Stimulated activated CD4-positive, alpha-beta T cell treated with anti-CD3 and anti-CD28 coated beads, Interleukin-15, amount 100 ng/mL, for 1 hour (primary cell): ENCODE data around the gene REXO1.

Experiments
- DNase-seq, 2 donors: peaks; one replicate each; pipeline ENCODE4 v3.0.0-alpha.2; 2020; ENCODE audit warnings: low read depth in 1 of 2, low spot score in 1 of 2

REXO1 gene

GRCh38 chr19:1791879-1792278, 56.4 kb downstream of the REXO1 start:
- no peak for DNase-seq

GRCh38 chr19:1790054-1790792, 58.1 kb downstream of the REXO1 start:
- DNase-seq = no peak

GRCh38 chr19:1789261-1790041, 58.8 kb downstream of the REXO1 start:
- no peak for DNase-seq

GRCh38 chr19:1787116-1787515, 61.2 kb downstream of the REXO1 start:
- no peak for DNase-seq

- no peak for DNase-seq
Observed at GRCh38 chr19:1786668-1787067, 61.6 kb downstream of the REXO1 start.

GRCh38 chr19:1785310-1785709, 63.0 kb downstream of the REXO1 start:
- DNase-seq = no peak

- no peak for DNase-seq
Observed at GRCh38 chr19:1783874-1784273, 64.4 kb downstream of the REXO1 start.

- no peak for DNase-seq
Observed at GRCh38 chr19:1783354-1783753, 64.9 kb downstream of the REXO1 start.

- no peak for DNase-seq
Observed at GRCh38 chr19:1782521-1782920, 65.8 kb downstream of the REXO1 start.

- DNase-seq = no peak
Observed at GRCh38 chr19:1780272-1780958, 67.9 kb downstream of the REXO1 start.

- no peak for DNase-seq
Observed at GRCh38 chr19:1779574-1779973, 68.7 kb downstream of the REXO1 start.

GRCh38 chr19:1777149-1777548, 71.1 kb downstream of the REXO1 start:
- DNase-seq = no peak

GRCh38 chr19:1776606-1777147, 71.6 kb downstream of the REXO1 start:
- no peak for DNase-seq

GRCh38 chr19:1775951-1776605, 72.2 kb downstream of the REXO1 start:
- DNase-seq = no peak

GRCh38 chr19:1774989-1775772, 73.1 kb downstream of the REXO1 start:
- DNase-seq = no peak

GRCh38 chr19:1773184-1773583, 75.1 kb downstream of the REXO1 start:
- no peak for DNase-seq

GRCh38 chr19:1770866-1771576, 77.3 kb downstream of the REXO1 start:
- DNase-seq = no peak

- no peak for DNase-seq
Observed at GRCh38 chr19:1769645-1769985, 78.7 kb downstream of the REXO1 start.

GRCh38 chr19:1768918-1769644, 79.2 kb downstream of the REXO1 start:
- DNase-seq = no peak
